ENCODE data around the gene SLC9A1.
A peak's percentile ranks its signal among the peaks of the same experiment; 100 is the strongest.
"Not testable (repeated sequence)": the region's sequence is repeated elsewhere in the genome, so short reads cannot be mapped to it uniquely, and the experiment has no call there.

Gene SLC9A1

GRCh38 chr1:27154991-27155781 is at the start of gene SLC9A1:
SLC9A1 (minus strand) TSS chr1:27155125; CDS start chr1:27154334, 791 bp downstream.
- DNase-seq, result peak; percentile 90 to 93

- no peak for DNase-seq
Observed at GRCh38 chr1:27203946-27204345, 49.0 kb upstream of the SLC9A1 start.

- DNase-seq, result no peak
Observed at GRCh38 chr1:27201295-27201694, 46.4 kb upstream of the SLC9A1 start.

- DNase-seq, result no peak
Observed at GRCh38 chr1:27193194-27193593, 38.3 kb upstream of the SLC9A1 start.

GRCh38 chr1:27192039-27192529 is 37.2 kb upstream of the SLC9A1 start:
- DNase-seq, result no peak

- not testable (repeated sequence) for DNase-seq
Observed at GRCh38 chr1:27184665-27185064, 29.7 kb upstream of the SLC9A1 start.

GRCh38 chr1:27179979-27180378 is 25.1 kb upstream of the SLC9A1 start:
- DNase-seq, result no peak

- no peak for DNase-seq
Observed at GRCh38 chr1:27179379-27179778, 24.5 kb upstream of the SLC9A1 start.

GRCh38 chr1:27176954-27177353 is 22.0 kb upstream of the SLC9A1 start:
- DNase-seq, result no peak

GRCh38 chr1:27176323-27176722 is 21.4 kb upstream of the SLC9A1 start:
- DNase-seq, result no peak

- DNase-seq, result not testable (repeated sequence)
Observed at GRCh38 chr1:27172992-27173391, 18.1 kb upstream of the SLC9A1 start.

GRCh38 chr1:27166929-27167328 is 12.0 kb upstream of the SLC9A1 start:
- no peak for DNase-seq

GRCh38 chr1:27166351-27166802 is 11.5 kb upstream of the SLC9A1 start:
- DNase-seq, result no peak

GRCh38 chr1:27163093-27163492 is 8.2 kb upstream of the SLC9A1 start:
- DNase-seq, result no peak

GRCh38 chr1:27162090-27162489 is 7.2 kb upstream of the SLC9A1 start:
- no peak for DNase-seq

GRCh38 chr1:27161594-27161993 is 6.7 kb upstream of the SLC9A1 start:
- no peak for DNase-seq

- DNase-seq, result no peak
Observed at GRCh38 chr1:27157194-27157593, 2.3 kb upstream of the SLC9A1 start.

- DNase-seq, result no peak
Observed at GRCh38 chr1:27154469-27154990, 395 bp downstream of the SLC9A1 start.

- no peak for DNase-seq
Observed at GRCh38 chr1:27153927-27154358, 982 bp downstream of the SLC9A1 start.

- DNase-seq, result no peak
Observed at GRCh38 chr1:27153549-27153886, 1.4 kb downstream of the SLC9A1 start.

- no peak for DNase-seq
Observed at GRCh38 chr1:27152829-27153548, 1.9 kb downstream of the SLC9A1 start.

GRCh38 chr1:27152004-27152828 is 2.7 kb downstream of the SLC9A1 start:
- DNase-seq, result no peak

GRCh38 chr1:27150641-27151040 is 4.3 kb downstream of the SLC9A1 start:
- no peak for DNase-seq
